ENCODE measurements around the gene PGK2.

PGK2 gene

GRCh38 chr6:49736017-49736508, 51.0 kb downstream of the PGK2 start:
- no peak for TF ChIP-seq SPI1 (IDR thresholded peaks at IDR 0.05; ENCODE audit: borderline replicate concordance, low read depth)
- TF ChIP-seq GABPA (IDR thresholded peaks at IDR 0.05; ENCODE audit: low read depth), result no peak
- TF ChIP-seq, protein P1, sequence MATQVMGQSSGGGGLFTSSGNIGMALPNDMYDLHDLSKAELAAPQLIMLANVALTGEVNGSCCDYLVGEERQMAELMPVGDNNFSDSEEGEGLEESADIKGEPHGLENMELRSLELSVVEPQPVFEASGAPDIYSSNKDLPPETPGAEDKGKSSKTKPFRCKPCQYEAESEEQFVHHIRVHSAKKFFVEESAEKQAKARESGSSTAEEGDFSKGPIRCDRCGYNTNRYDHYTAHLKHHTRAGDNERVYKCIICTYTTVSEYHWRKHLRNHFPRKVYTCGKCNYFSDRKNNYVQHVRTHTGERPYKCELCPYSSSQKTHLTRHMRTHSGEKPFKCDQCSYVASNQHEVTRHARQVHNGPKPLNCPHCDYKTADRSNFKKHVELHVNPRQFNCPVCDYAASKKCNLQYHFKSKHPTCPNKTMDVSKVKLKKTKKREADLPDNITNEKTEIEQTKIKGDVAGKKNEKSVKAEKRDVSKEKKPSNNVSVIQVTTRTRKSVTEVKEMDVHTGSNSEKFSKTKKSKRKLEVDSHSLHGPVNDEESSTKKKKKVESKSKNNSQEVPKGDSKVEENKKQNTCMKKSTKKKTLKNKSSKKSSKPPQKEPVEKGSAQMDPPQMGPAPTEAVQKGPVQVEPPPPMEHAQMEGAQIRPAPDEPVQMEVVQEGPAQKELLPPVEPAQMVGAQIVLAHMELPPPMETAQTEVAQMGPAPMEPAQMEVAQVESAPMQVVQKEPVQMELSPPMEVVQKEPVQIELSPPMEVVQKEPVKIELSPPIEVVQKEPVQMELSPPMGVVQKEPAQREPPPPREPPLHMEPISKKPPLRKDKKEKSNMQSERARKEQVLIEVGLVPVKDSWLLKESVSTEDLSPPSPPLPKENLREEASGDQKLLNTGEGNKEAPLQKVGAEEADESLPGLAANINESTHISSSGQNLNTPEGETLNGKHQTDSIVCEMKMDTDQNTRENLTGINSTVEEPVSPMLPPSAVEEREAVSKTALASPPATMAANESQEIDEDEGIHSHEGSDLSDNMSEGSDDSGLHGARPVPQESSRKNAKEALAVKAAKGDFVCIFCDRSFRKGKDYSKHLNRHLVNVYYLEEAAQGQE (IDR thresholded peaks at IDR 0.05; ENCODE audit: insufficient replicate concordance, low read depth), result no peak
- TF ChIP-seq, protein P2, sequence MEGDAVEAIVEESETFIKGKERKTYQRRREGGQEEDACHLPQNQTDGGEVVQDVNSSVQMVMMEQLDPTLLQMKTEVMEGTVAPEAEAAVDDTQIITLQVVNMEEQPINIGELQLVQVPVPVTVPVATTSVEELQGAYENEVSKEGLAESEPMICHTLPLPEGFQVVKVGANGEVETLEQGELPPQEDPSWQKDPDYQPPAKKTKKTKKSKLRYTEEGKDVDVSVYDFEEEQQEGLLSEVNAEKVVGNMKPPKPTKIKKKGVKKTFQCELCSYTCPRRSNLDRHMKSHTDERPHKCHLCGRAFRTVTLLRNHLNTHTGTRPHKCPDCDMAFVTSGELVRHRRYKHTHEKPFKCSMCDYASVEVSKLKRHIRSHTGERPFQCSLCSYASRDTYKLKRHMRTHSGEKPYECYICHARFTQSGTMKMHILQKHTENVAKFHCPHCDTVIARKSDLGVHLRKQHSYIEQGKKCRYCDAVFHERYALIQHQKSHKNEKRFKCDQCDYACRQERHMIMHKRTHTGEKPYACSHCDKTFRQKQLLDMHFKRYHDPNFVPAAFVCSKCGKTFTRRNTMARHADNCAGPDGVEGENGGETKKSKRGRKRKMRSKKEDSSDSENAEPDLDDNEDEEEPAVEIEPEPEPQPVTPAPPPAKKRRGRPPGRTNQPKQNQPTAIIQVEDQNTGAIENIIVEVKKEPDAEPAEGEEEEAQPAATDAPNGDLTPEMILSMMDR (IDR thresholded peaks at IDR 0.05; ENCODE audit: insufficient read depth, low read length), result no peak
- no peak for TF ChIP-seq POLR2AphosphoS5 (IDR thresholded peaks at IDR 0.05; ENCODE audit: low read depth)
- Histone ChIP-seq H3K27me3 (ENCODE audit: insufficient read depth, poor library complexity, severe bottlenecking) (no peaks in the 10 kb centered on the region), H3K4me3 (replicated peaks; ENCODE audit: insufficient read depth, low read length) (no peak overlapping the region), H3K27ac (replicated peaks) (no peak overlapping the region)
- no peak for DNase-seq (ENCODE audit: low read depth in 1 of 2, low spot score in 1 of 2)
